Liver (tissue), 9 donors: ENCODE data around the gene RNF13. TPM values are rescaled to one million over a fixed set of nuclear protein-coding genes. Genes with fewer than 3 reads are reported as not detected.

Source experiments
- DNase-seq: peaks from one replicate; pipeline ENCODE4 v3.0.0-alpha.2; 2017; ENCODE audit warnings: low spot score
- H3K27ac ChIP-seq, 2 donors: one replicate each; pipeline ENCODE4 v1.7.0; 2013; ENCODE audit warnings: inconsistent platforms in 2 of 2, low read length in 2 of 2, control low read depth in 1 of 2, low read depth in 1 of 2, mild to moderate bottlenecking in 1 of 2
- H3K27me3 ChIP-seq, 4 donors: one replicate each; pipeline versions ENCODE4 v1.6.1 to v1.7.0; 2013; ENCODE audit warnings: low read length in 3 of 4, inconsistent platforms in 1 of 4, mild to moderate bottlenecking in 1 of 4, moderate library complexity in 1 of 4; ENCODE audit not compliant: control insufficient read depth in 4 of 4, insufficient read depth in 4 of 4
- H3K36me3 ChIP-seq, 4 donors: one replicate each; pipeline versions ENCODE4 v1.6.1 to v1.7.0; 2013; ENCODE audit warnings: low read length in 3 of 4, mild to moderate bottlenecking in 3 of 4, low read depth in 1 of 4, moderate library complexity in 1 of 4; ENCODE audit not compliant: control insufficient read depth in 4 of 4, insufficient read depth in 3 of 4
- H3K4me1 ChIP-seq, 4 donors: one replicate each; pipeline versions ENCODE4 v1.6.1 to v1.7.0; 2013; ENCODE audit warnings: low read length in 3 of 4, mild to moderate bottlenecking in 3 of 4, moderate library complexity in 1 of 4; ENCODE audit not compliant: control insufficient read depth in 4 of 4, insufficient read depth in 4 of 4
- H3K4me3 ChIP-seq, 3 donors: one replicate each; pipeline versions ENCODE4 v1.6.1 to v1.7.0; 2013; ENCODE audit warnings: low read length in 3 of 3, control low read depth in 1 of 3, low read depth in 1 of 3, mild to moderate bottlenecking in 1 of 3
- H3K9ac ChIP-seq, 2 donors: one replicate each; pipeline ENCODE4 v1.7.0; 2013; ENCODE audit warnings: low read length in 2 of 2, mild to moderate bottlenecking in 2 of 2, moderate library complexity in 2 of 2, control low read depth in 1 of 2, low read depth in 1 of 2
- H3K9me3 ChIP-seq, 4 donors: one replicate each; pipeline versions ENCODE4 v1.6.1 to v1.7.0; 2013; ENCODE audit warnings: low read length in 3 of 4; ENCODE audit not compliant: control insufficient read depth in 4 of 4
- ATF3 ChIP-seq: IDR thresholded peaks from 2 replicates; pipeline ENCODE4 v1.6.1; 2016; ENCODE audit warnings: antibody characterized with exemption
- CTCF ChIP-seq: fragments of 150-350 bp; IDR thresholded peaks from 2 replicates; pipeline ENCODE4 v1.5.1; 2017; ENCODE audit warnings: improper control_type of control experiment, low read depth, low read length; ENCODE audit not compliant: missing input control
- EGR1 ChIP-seq, 2 donors: IDR thresholded peaks; 2 replicates each; pipeline ENCODE4 v1.6.1; 2016 to 2018; ENCODE audit warnings: antibody characterized with exemption in 2 of 2, low read depth in 2 of 2
- FOXA1 ChIP-seq: IDR thresholded peaks from 2 replicates; pipeline ENCODE4 v1.6.1; 2016; ENCODE audit warnings: antibody characterized with exemption
- FOXA2 ChIP-seq: IDR thresholded peaks from 2 replicates; pipeline ENCODE4 v1.6.1; 2016; ENCODE audit warnings: antibody characterized with exemption
- HNF4G ChIP-seq: IDR thresholded peaks from 2 replicates; pipeline ENCODE4 v1.6.1; 2016; ENCODE audit warnings: antibody characterized with exemption
- JUND ChIP-seq, 2 donors: IDR thresholded peaks; 2 replicates each; pipeline ENCODE4 v1.6.1; 2016; ENCODE audit warnings: antibody characterized with exemption in 2 of 2
- MAX ChIP-seq: IDR thresholded peaks from 2 replicates; pipeline ENCODE4 v1.6.1; 2016; ENCODE audit warnings: antibody characterized with exemption
- NR2F2 ChIP-seq: IDR thresholded peaks from 2 replicates; pipeline ENCODE4 v1.6.1; 2016; ENCODE audit warnings: antibody characterized with exemption
- RAD21 ChIP-seq, 2 donors: IDR thresholded peaks; 2 replicates each; pipeline ENCODE4 v1.6.1; 2016; ENCODE audit warnings: antibody characterized with exemption in 2 of 2, mild to moderate bottlenecking in 2 of 2
- REST ChIP-seq: IDR thresholded peaks from 2 replicates; pipeline ENCODE4 v1.6.1; 2016; ENCODE audit warnings: antibody characterized with exemption, mild to moderate bottlenecking
- RXRA ChIP-seq, 2 donors: IDR thresholded peaks; 2 replicates each; pipeline ENCODE4 v1.6.1; 2017 to 2018; ENCODE audit warnings: antibody characterized with exemption in 2 of 2, mild to moderate bottlenecking in 1 of 2
- TAF1 ChIP-seq: conservative IDR thresholded peaks from 2 replicates; pipeline ENCODE4 v1.6.1; 2016; ENCODE audit warnings: antibody characterized with exemption, mild to moderate bottlenecking
- YY1 ChIP-seq: IDR thresholded peaks from 2 replicates; pipeline ENCODE4 v1.6.1; 2016; ENCODE audit warnings: antibody characterized with exemption, mild to moderate bottlenecking
- ZBTB33 ChIP-seq: IDR thresholded peaks from 2 replicates; pipeline ENCODE4 v1.6.1; 2016; ENCODE audit warnings: antibody characterized with exemption
- WGBS: extraction: QIAGEN DNeasy Blood & Tissue Kit; methylation state at CpG from one replicate; pipeline ENCODE4 v1.1.7; 2013; 5-methylcytosine and 5-hydroxymethylcytosine counted together
- polyA plus RNA-seq, 2 donors: library from polyadenylated mRNA; stranded (reverse) in 1 of 2; unstranded in 1 of 2; fragments of 200-250 nt in 1 of 2; fragments of >200 nt in 1 of 2; fragmentation: Nextera tagmentation in 1 of 2; extraction: Ambion mirVana in 1 of 2; gene quantifications; one replicate each; pipeline versions ENCODE4 v1.2.1 to v1.2.3, GENCODE V29; 2013 to 2015
- total RNA-seq, 2 donors: library from RNA; depleted of rRNA; stranded (reverse); fragments of >200 nt; gene quantifications; one replicate each; pipeline ENCODE4 v1.2.3, GENCODE V29; 2014
- donor health status: healthy.
- donor health status: healthy.
- donor health status: healthy.
- donor health status: healthy.
- donor health status: healthy.

RNF13 gene
- total and polyA plus RNA-seq, 4 donors = 31.3 to 70.5 (median 59.9) TPM

- Histone ChIP-seq H3K27me3 (no peaks in the 10 kb centered on the region), H3K27ac (no peak overlapping the region), H3K4me1 (no peaks in the 10 kb centered on the region), H3K9ac (no peak overlapping the region), H3K9me3 (no peaks in the 10 kb centered on the region), H3K36me3 (peaks cover 1 to 8% (median 5%) of the 10 kb centered on the region in 4 donors), H3K4me3 (no peak overlapping the region)
- WGBS = 98% methylated on average over 4 of the region's 4 CpGs
- TF ChIP-seq HNF4G = no peak
- TF ChIP-seq NR2F2 = no peak
- no peak for TF ChIP-seq FOXA1
- no peak for TF ChIP-seq ATF3
- TF ChIP-seq JUND (IDR thresholded peaks at IDR 0.05) = no peak
- no peak for TF ChIP-seq TAF1
- TF ChIP-seq CTCF = no peak
- TF ChIP-seq EGR1 (IDR thresholded peaks at IDR 0.05; ENCODE audit: low read depth in 2 of 2) = no peak
- TF ChIP-seq RAD21 (IDR thresholded peaks at IDR 0.05) = no peak
- no peak for TF ChIP-seq MAX
- no peak for TF ChIP-seq RXRA (IDR thresholded peaks at IDR 0.05)
- no peak for TF ChIP-seq REST
- DNase-seq = no peak
These were observed 96.9 kb downstream of the RNF13 start for GRCh38 chr3:149909923-149910322.

GRCh38 chr3:149917124-149917667 is 104.2 kb downstream of the RNF13 start:
- Histone ChIP-seq H3K27me3 (no peaks in the 10 kb centered on the region), H3K36me3 (peaks cover 0 to 11% (median 5%) of the 10 kb centered on the region in 4 donors), H3K4me3 (no peak overlapping the region), H3K9ac (no peak overlapping the region), H3K9me3 (no peaks in the 10 kb centered on the region), H3K27ac (no peak overlapping the region), H3K4me1 (no peaks in the 10 kb centered on the region)
- TF ChIP-seq EGR1 (IDR thresholded peaks at IDR 0.05; ENCODE audit: low read depth in 2 of 2) = no peak
- TF ChIP-seq YY1 = no peak
- no peak for TF ChIP-seq CTCF
- no peak for TF ChIP-seq FOXA2
- no peak for TF ChIP-seq ZBTB33
- no peak for TF ChIP-seq NR2F2
- TF ChIP-seq MAX = no peak
- WGBS = 87% methylated on average over 5 of the region's 5 CpGs
- DNase-seq = no peak
